Activated T-cell treated with anti-CD3 and anti-CD28 coated beads for 1 hour (primary cell): ENCODE data around the gene XK.

Experiments
- DNase-seq: peaks from one replicate; pipeline ENCODE4 v3.0.0-alpha.2; 2020; ENCODE audit warnings: low read depth

XK gene

GRCh38 chrX:37679230-37679629 is 6.4 kb upstream of the XK start:
- DNase-seq = no peak

GRCh38 chrX:37679888-37680287 is 5.7 kb upstream of the XK start:
- DNase-seq = no peak

- no peak for DNase-seq
Measured at GRCh38 chrX:37684426-37684825, 1.2 kb upstream of the XK start.

GRCh38 chrX:37684973-37685372 is 618 bp upstream of the XK start:
- DNase-seq = no peak

GRCh38 chrX:37686369-37686995 is 891 bp downstream of the XK start:
- no peak for DNase-seq

- DNase-seq = no peak
Measured at GRCh38 chrX:37686996-37687395, 1.4 kb downstream of the XK start.

GRCh38 chrX:37690119-37690518 is 4.5 kb downstream of the XK start:
- no peak for DNase-seq

- no peak for DNase-seq
Measured at GRCh38 chrX:37692918-37693317, 7.3 kb downstream of the XK start.

- no peak for DNase-seq
Measured at GRCh38 chrX:37697169-37697760, 11.7 kb downstream of the XK start.

GRCh38 chrX:37701588-37701987 is 16.0 kb downstream of the XK start:
- no peak for DNase-seq

- no peak for DNase-seq
Measured at GRCh38 chrX:37711991-37712390, 26.4 kb downstream of the XK start.

- DNase-seq = no peak
Measured at GRCh38 chrX:37712458-37712857, 26.9 kb downstream of the XK start.

GRCh38 chrX:37714479-37714878 is 28.9 kb downstream of the XK start:
- DNase-seq = no peak

- DNase-seq = no peak
Measured at GRCh38 chrX:37716602-37717001, 31.0 kb downstream of the XK start.

- no peak for DNase-seq
Measured at GRCh38 chrX:37717708-37718107, 32.1 kb downstream of the XK start.

- no peak for DNase-seq
Measured at GRCh38 chrX:37722595-37722994, 37.0 kb downstream of the XK start.

- no peak for DNase-seq
Measured at GRCh38 chrX:37726346-37726745, 40.8 kb downstream of the XK start.

- DNase-seq = peak; percentile 65
Measured at GRCh38 chrX:37745354-37745753, 59.8 kb downstream of the XK start.

- no peak for DNase-seq
Measured at GRCh38 chrX:37745835-37746217, 60.2 kb downstream of the XK start.

- DNase-seq = no peak
Measured at GRCh38 chrX:37746218-37746941, 60.8 kb downstream of the XK start.

GRCh38 chrX:37746951-37747350 is 61.4 kb downstream of the XK start:
- DNase-seq = no peak

- DNase-seq = no peak
Measured at GRCh38 chrX:37752281-37752680, 66.7 kb downstream of the XK start.

- no peak for DNase-seq
Measured at GRCh38 chrX:37752936-37753335, 67.3 kb downstream of the XK start.

GRCh38 chrX:37753384-37753783 is 67.8 kb downstream of the XK start:
- no peak for DNase-seq
